Subcutaneous adipose tissue (tissue), 4 donors: ENCODE data around the gene TCAP. TPM values are rescaled to one million over a fixed set of nuclear protein-coding genes. Genes with fewer than 3 reads are reported as not detected.

Experiments
- total RNA-seq, 4 donors: library from RNA; depleted of rRNA; stranded (reverse); fragments of >200 nt; gene quantifications; one replicate each; pipeline ENCODE4 v1.1.0, GENCODE V29; 2016
- TF ChIP-seq, protein P1 (sequence below): fragments of 450-650 bp; IDR thresholded peaks from one replicate; pipeline ENCODE4 v1.5.1; 2016; ENCODE audit warnings: low read depth, mild to moderate bottlenecking, control low read depth, antibody characterized with exemption, moderate library complexity

TCAP gene
- total RNA-seq, 4 donors from 2014 or later, result 0.33 to 6.8 (median 0.66) TPM; not detected in 1

DNA sequence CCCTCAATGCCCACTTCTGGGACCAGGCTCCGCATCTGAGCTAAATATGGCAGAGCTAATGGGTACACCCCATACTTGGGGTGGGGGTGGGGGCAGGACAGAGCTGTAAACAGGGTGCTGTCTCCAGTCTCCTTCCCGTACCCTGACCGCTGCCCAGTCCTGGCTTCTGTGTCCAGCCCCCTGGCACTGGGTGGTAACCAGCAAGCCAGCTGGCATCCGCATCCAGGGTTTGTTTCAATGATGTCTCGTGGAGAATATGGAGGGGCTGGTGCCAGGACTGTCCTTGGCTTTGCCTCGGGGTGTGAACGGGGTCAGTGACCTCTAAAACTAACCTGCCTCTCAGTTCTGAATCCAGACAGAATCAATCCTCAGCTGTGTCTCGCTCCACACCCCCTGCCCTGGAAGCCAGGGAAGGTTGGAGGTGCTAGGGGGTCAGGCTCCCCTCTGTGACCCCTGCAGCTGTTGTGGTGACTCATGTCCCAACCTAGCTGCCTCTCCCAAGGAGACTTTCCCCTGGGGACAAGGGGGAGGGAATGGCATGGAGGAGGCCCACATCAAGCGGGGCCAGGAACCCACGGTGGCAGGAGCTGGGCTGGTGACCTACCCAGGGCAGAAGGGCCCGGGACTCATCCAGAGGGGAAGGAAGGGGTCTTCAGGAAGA is 1.6 kb downstream of the TCAP start:
- TF ChIP-seq, protein P1, sequence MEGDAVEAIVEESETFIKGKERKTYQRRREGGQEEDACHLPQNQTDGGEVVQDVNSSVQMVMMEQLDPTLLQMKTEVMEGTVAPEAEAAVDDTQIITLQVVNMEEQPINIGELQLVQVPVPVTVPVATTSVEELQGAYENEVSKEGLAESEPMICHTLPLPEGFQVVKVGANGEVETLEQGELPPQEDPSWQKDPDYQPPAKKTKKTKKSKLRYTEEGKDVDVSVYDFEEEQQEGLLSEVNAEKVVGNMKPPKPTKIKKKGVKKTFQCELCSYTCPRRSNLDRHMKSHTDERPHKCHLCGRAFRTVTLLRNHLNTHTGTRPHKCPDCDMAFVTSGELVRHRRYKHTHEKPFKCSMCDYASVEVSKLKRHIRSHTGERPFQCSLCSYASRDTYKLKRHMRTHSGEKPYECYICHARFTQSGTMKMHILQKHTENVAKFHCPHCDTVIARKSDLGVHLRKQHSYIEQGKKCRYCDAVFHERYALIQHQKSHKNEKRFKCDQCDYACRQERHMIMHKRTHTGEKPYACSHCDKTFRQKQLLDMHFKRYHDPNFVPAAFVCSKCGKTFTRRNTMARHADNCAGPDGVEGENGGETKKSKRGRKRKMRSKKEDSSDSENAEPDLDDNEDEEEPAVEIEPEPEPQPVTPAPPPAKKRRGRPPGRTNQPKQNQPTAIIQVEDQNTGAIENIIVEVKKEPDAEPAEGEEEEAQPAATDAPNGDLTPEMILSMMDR, result no peak

- TF ChIP-seq, protein P1, result no peak
These were observed 2.3 kb downstream of the TCAP start for GRCh38 chr17:39667262-39667944.

- TF ChIP-seq, protein P1, result no peak
These were observed 3.1 kb downstream of the TCAP start, which contains the start of gene PNMT for GRCh38 chr17:39667945-39668924. Gene PNMT, plus strand, starts transcription at chr17:39668453. Its CDS starts 23 bp downstream, at chr17:39668476.

- TF ChIP-seq, protein P1, result no peak
These were observed 5.0 kb downstream of the TCAP start for GRCh38 chr17:39669897-39670735.

DNA sequence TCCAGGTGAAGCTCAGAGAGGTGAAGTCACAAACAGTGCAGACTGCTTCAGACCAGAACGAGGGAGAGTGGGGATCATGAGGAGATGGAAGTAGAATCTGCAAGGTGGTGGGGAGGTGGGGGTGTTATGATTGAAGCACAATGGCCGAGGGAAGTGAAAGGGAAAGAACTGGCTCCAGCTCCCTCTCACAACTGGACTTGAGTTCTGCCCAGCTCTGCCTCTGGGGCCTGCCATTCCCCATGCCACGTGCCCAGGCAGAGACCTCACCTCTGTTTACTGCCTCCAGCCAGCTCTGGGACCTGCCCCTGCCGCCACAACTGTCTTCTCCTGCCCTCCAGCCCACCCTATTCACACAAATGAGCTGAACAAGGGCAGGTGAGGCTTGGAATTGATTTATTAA is 5.6 kb downstream of the TCAP start:
- TF ChIP-seq, protein P1, result no peak

- TF ChIP-seq, protein P1, result no peak
These were observed 6.7 kb downstream of the TCAP start for GRCh38 chr17:39671651-39672521.
